IMR-90 (cell line): Measurements from ENCODE around the gene NPLOC4. TPM values are rescaled to one million over a fixed set of nuclear protein-coding genes. Genes with fewer than 3 reads are reported as not detected.
A peak's percentile ranks its signal among the peaks of the same experiment; 100 is the strongest.

Experiments
- ATAC-seq: fragments of 200-7000 bp; cut with Tn5 transposase; 2 replicates; pipeline ENCODE4 v1.9.1; 2020; ENCODE audit warnings: low read depth, mild to moderate bottlenecking, moderate library complexity
- BruUV-seq: library from RNA; stranded (reverse); fragments of 400-500 nt; replicated peaks from 2 replicates; lab custom pipeline; 2021; lab: Mats Ljungman, UMichigan
- CTCF ChIA-PET: fragments of 300-600 bp; formaldehyde crosslinking; extraction: SDS; loops from one replicate; lab custom pipeline; 2021; ENCODE audit warnings: antibody characterized with exemption; lab: Yijun Ruan, JAX
- POLR2A ChIA-PET: fragments of 300-600 bp; sonication (Branson Sonifier 250); formaldehyde crosslinking; loops from one replicate; lab custom pipeline; 2022; ENCODE audit warnings: antibody characterized with exemption; ENCODE audit not compliant: unreplicated experiment; lab: Charles Lee
- DNase-seq: peaks from one replicate; pipeline ENCODE4 v3.0.0; 2013
- H2AFZ ChIP-seq: replicated peaks from 2 replicates; pipeline ENCODE3; 2013; ENCODE audit warnings: low read length, mild to moderate bottlenecking; ENCODE audit not compliant: poor library complexity
- H2AK5ac ChIP-seq: 2 replicates; pipeline ENCODE4 v1.6.1; 2013; ENCODE audit warnings: low read depth, low read length, inconsistent platforms
- H2AK9ac ChIP-seq: replicated peaks from 2 replicates; pipeline ENCODE3; 2013; ENCODE audit warnings: mild to moderate bottlenecking, low read depth, low read length, moderate library complexity; ENCODE audit not compliant: poor library complexity
- H2BK120ac ChIP-seq: 2 replicates; pipeline ENCODE4 v1.6.1; 2013; ENCODE audit warnings: low read depth, low read length, inconsistent platforms
- H2BK15ac ChIP-seq: 3 replicates; pipeline ENCODE4 v1.6.1; 2013; ENCODE audit warnings: low read depth, low read length, inconsistent platforms
- H2BK20ac ChIP-seq: 2 replicates; pipeline ENCODE4 v1.6.1; 2013; ENCODE audit warnings: low read depth, mild to moderate bottlenecking, inconsistent platforms, low read length, moderate library complexity
- H2BK5ac ChIP-seq: 2 replicates; pipeline ENCODE4 v1.6.1; 2013; ENCODE audit warnings: mild to moderate bottlenecking, low read depth, low read length, inconsistent platforms; ENCODE audit not compliant: poor library complexity, severe bottlenecking
- H3K14ac ChIP-seq: replicated peaks from 2 replicates; pipeline ENCODE4 v1.6.1; 2013; ENCODE audit warnings: low read depth, low read length, inconsistent platforms
- H3K18ac ChIP-seq: 2 replicates; pipeline ENCODE4 v1.6.1; 2013; ENCODE audit warnings: low read depth, low read length, control low read depth
- H3K23ac ChIP-seq: 2 replicates; pipeline ENCODE4 v1.6.1; 2013; ENCODE audit warnings: low read depth, low read length, inconsistent platforms
- H3K27ac ChIP-seq: 2 replicates; pipeline ENCODE4 v1.5.1; 2013; ENCODE audit warnings: mild to moderate bottlenecking, control low read depth, low read length; ENCODE audit not compliant: insufficient read depth
- H3K27me3 ChIP-seq: 2 replicates; pipeline ENCODE4 v1.6.1; 2013; ENCODE audit warnings: low read length; ENCODE audit not compliant: control insufficient read depth, insufficient read depth
- H3K36me3 ChIP-seq: 2 replicates; pipeline ENCODE4 v1.6.1; 2013; ENCODE audit warnings: low read length, mixed read lengths; ENCODE audit not compliant: control insufficient read depth, insufficient read depth
- H3K4ac ChIP-seq: 2 replicates; pipeline ENCODE4 v1.6.1; 2013; ENCODE audit warnings: low read depth, low read length, inconsistent platforms
- H3K4me1 ChIP-seq: 2 replicates; pipeline ENCODE4 v1.6.1; 2013; ENCODE audit warnings: low read length, mixed read lengths; ENCODE audit not compliant: control insufficient read depth, insufficient read depth
- H3K4me2 ChIP-seq: 2 replicates; pipeline ENCODE4 v1.6.1; 2013; ENCODE audit warnings: low read depth, mild to moderate bottlenecking, control low read depth, low read length, moderate library complexity
- H3K4me3 ChIP-seq: 2 replicates; pipeline ENCODE4 v1.5.1; 2013; ENCODE audit warnings: low read depth, mild to moderate bottlenecking, control low read depth, low read length, moderate library complexity; ENCODE audit not compliant: insufficient read depth
- H3K56ac ChIP-seq: 2 replicates; pipeline ENCODE4 v1.6.1; 2013; ENCODE audit warnings: low read length, inconsistent platforms; ENCODE audit not compliant: insufficient read depth; ENCODE audit errors: extremely low read depth
- H3K79me1 ChIP-seq, 2 experiments: 2 replicates each; pipeline ENCODE4 v1.6.1; 2013; ENCODE audit warnings: low read length in 2 of 2, inconsistent platforms in 1 of 2, low read depth in 1 of 2
- H3K9ac ChIP-seq: 2 replicates; pipeline ENCODE4 v1.6.1; 2013; ENCODE audit warnings: low read depth, low read length, control low read depth
- H3K9me1 ChIP-seq: 2 replicates; pipeline ENCODE4 v1.6.1; 2013; ENCODE audit warnings: low read length, inconsistent platforms; ENCODE audit not compliant: insufficient read depth
- H3K9me3 ChIP-seq: 2 replicates; pipeline ENCODE4 v1.6.1; 2013; ENCODE audit warnings: low read length; ENCODE audit not compliant: control insufficient read depth, insufficient read depth
- H4K20me1 ChIP-seq: 2 replicates; pipeline ENCODE4 v1.6.1; 2013; ENCODE audit warnings: low read length, inconsistent platforms; ENCODE audit not compliant: insufficient read depth
- H4K5ac ChIP-seq: 2 replicates; pipeline ENCODE4 v1.6.1; 2013; ENCODE audit warnings: mild to moderate bottlenecking, low read depth, low read length, control low read depth
- H4K8ac ChIP-seq, 2 experiments: 2 replicates each; pipeline ENCODE4 v1.6.1; 2013; ENCODE audit warnings: low read depth in 2 of 2, low read length in 2 of 2, control low read depth in 1 of 2, inconsistent platforms in 1 of 2
- H4K91ac ChIP-seq: 2 replicates; pipeline ENCODE4 v1.6.1; 2013; ENCODE audit warnings: low read depth, low read length, inconsistent platforms; ENCODE audit not compliant: insufficient read depth
- BHLHE40 ChIP-seq: fragments of 150-350 bp; IDR thresholded peaks from 2 replicates; pipeline ENCODE4 v1.6.1; 2016; ENCODE audit warnings: mild to moderate bottlenecking, low read depth, low read length
- CEBPB ChIP-seq: IDR thresholded peaks from 2 replicates; pipeline ENCODE4 v1.6.1; 2012; ENCODE audit warnings: low read depth, low read length, improper control_type of control experiment
- CHD1 ChIP-seq: IDR thresholded peaks from 2 replicates; pipeline ENCODE4 v1.6.1; 2012; ENCODE audit warnings: low read depth, low read length, improper control_type of control experiment
- FOS ChIP-seq: fragments of 150-350 bp; IDR thresholded peaks from 2 replicates; pipeline ENCODE4 v1.6.1; 2016; ENCODE audit warnings: low read depth, low read length
- MAFK ChIP-seq: IDR thresholded peaks from 2 replicates; pipeline ENCODE4 v1.6.1; 2012; ENCODE audit warnings: low read depth, low read length, improper control_type of control experiment
- MAZ ChIP-seq: IDR thresholded peaks from 2 replicates; pipeline ENCODE4 v1.6.1; 2012; ENCODE audit warnings: low read depth, mild to moderate bottlenecking, low read length, improper control_type of control experiment, moderate library complexity, borderline replicate concordance
- MXI1 ChIP-seq: IDR thresholded peaks from 2 replicates; pipeline ENCODE4 v1.6.1; 2012; ENCODE audit warnings: low read depth, mild to moderate bottlenecking, low read length, moderate library complexity, borderline replicate concordance
- NFE2L2 ChIP-seq: fragments of 150-350 bp; IDR thresholded peaks from 2 replicates; pipeline ENCODE4 v1.6.1; 2016; ENCODE audit warnings: low read depth, mild to moderate bottlenecking, low read length
- POLR2A ChIP-seq: IDR thresholded peaks from 2 replicates; pipeline ENCODE4 v1.6.1; 2012; ENCODE audit warnings: mild to moderate bottlenecking, low read depth, low read length
- RAD21 ChIP-seq: IDR thresholded peaks from 2 replicates; pipeline ENCODE4 v1.6.1; 2012; ENCODE audit warnings: low read length, improper control_type of control experiment
- RCOR1 ChIP-seq: IDR thresholded peaks from 2 replicates; pipeline ENCODE4 v1.6.1; 2012; ENCODE audit warnings: mild to moderate bottlenecking, low read length, improper control_type of control experiment; ENCODE audit not compliant: insufficient replicate concordance
- RFX5 ChIP-seq: IDR thresholded peaks from 2 replicates; pipeline ENCODE4 v1.8.0; 2012; ENCODE audit warnings: low read depth, mild to moderate bottlenecking, low read length, moderate library complexity
- SMC3 ChIP-seq: fragments of 150-350 bp; IDR thresholded peaks from 2 replicates; pipeline ENCODE4 v1.6.1; 2016; ENCODE audit warnings: low read depth, mild to moderate bottlenecking, antibody characterized with exemption, low read length, moderate library complexity
- WGBS, 2 experiments: methylation state at CpG; one replicate each; pipeline versions ENCODE4 v1.1.5 to v1.1.7; 2013; ENCODE audit warnings: missing lambda C conversion rate in 2 of 2; ENCODE audit not compliant: insufficient read length in 1 of 2; ENCODE audit errors: extremely low coverage in 2 of 2; 5-methylcytosine and 5-hydroxymethylcytosine counted together
- dilution Hi-C: fragments of 300-500 bp; cut with HindIII; formaldehyde crosslinking; loops from one replicate; pipeline ENCODE4 v1.14.3; 2018; ENCODE audit warnings: low sequenced_read_pairs; ENCODE audit not compliant: unreplicated experiment
- in situ Hi-C: fragments of 300-500 bp; cut with MboI; formaldehyde crosslinking; loops from 3 replicates; pipeline ENCODE4 v1.14.3; 2019; ENCODE audit warnings: low sequenced_read_pairs, inconsistent platforms, mixed read lengths
- intact Hi-C: fragments of 100-400 bp; cut with micrococcal nuclease; formaldehyde crosslinking; loops from 2 replicates; pipeline ENCODE4 v1.10.0; 2022
- polyA plus RNA-seq, 3 experiments: library from polyadenylated mRNA; depleted of rRNA; stranded (reverse); fragments of >200 nt; gene quantifications; 2 replicates each; pipeline ENCODE4 v1.2.3, GENCODE V29; 2012; ENCODE audit warnings: low replicate concordance in 1 of 3
- total RNA-seq: library from RNA; depleted of rRNA; stranded (reverse); fragments of >200 nt; gene quantifications from 2 replicates; pipeline ENCODE4 v1.2.3, GENCODE V29; 2012
- TF ChIP-seq, protein P1 (sequence below): conservative IDR thresholded peaks from 2 replicates; pipeline ENCODE4 v1.5.1; 2012; ENCODE audit warnings: mild to moderate bottlenecking, low read depth, low read length, improper control_type of control experiment
- TF ChIP-seq, protein P2 (sequence below): fragments of 150-350 bp; IDR thresholded peaks from 2 replicates; pipeline ENCODE4 v1.6.1; 2017; ENCODE audit warnings: mild to moderate bottlenecking, antibody characterized with exemption, low read length, low read depth
- TF ChIP-seq, protein P3 (sequence below): fragments of 150-350 bp; IDR thresholded peaks from 2 replicates; pipeline ENCODE4 v1.6.1; 2016; ENCODE audit warnings: low read depth, mild to moderate bottlenecking, low read length, moderate library complexity, borderline replicate concordance

Gene NPLOC4
- total and polyA plus RNA-seq, 2 of the 4 experiments (the other 2 are of a cell fraction), result 70.4 to 78.3 TPM

DNA sequence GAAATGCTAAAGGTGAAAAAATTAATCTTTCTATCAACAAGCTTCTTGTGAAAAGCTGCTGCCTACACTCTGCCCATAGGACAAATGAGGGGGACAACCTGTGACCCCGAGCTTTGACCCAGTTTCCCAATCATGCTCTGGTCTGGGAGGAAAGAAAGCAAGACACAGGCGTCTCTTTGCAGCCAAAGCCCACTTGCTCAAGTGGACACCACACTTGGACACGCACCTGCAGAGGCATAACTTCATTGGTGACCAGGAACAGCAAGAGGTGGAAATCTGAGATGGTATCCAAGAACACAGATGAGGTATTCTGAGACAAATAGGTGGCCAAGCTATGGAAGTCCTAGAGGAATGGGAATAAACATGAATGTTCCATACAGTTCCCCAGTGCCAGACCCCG is 69.7 kb downstream of the NPLOC4 start:
- no peak for ATAC-seq

More for the DNA sequence above, 69.7 kb downstream of the NPLOC4 start:
- in situ Hi-C loops (no loop called here), dilution Hi-C loops (no loop called here), intact Hi-C loops (no loop called here)
- Histone ChIP-seq H3K27me3 (no peaks in the 10 kb centered on the region), H4K91ac (peak overlapping the region; percentile 81), H3K9me1 (peaks cover 33% of the 10 kb centered on the region), H3K18ac (peak overlapping the region; percentile 91), H3K4me1 (peaks cover 31% of the 10 kb centered on the region), H3K36me3 (peaks cover 57% of the 10 kb centered on the region), H3K56ac (peak overlapping the region; percentile 69), H2AFZ (no peak overlapping the region), H2AK5ac (peak overlapping the region; percentile 77), H2AK9ac (peak overlapping the region; percentile 1), H4K20me1 (peaks cover 10% of the 10 kb centered on the region), H3K9me3 (no peaks in the 10 kb centered on the region), H2BK20ac (peak overlapping the region; percentile 82), H4K5ac (peak overlapping the region; percentile 36), H2BK5ac (peak overlapping the region; percentile 95), H3K4me2 (peak overlapping the region; percentile 80), H4K8ac (peak overlapping the region; percentile 2 to 80), H3K79me1 (peaks cover 30 to 85% of the 10 kb centered on the region in 2 experiments), H3K4me3 (no peak overlapping the region; the same call in 1 of the 2 replicates), H3K23ac (peak overlapping the region; percentile 89), H3K27ac (peak overlapping the region; percentile 91), H3K4ac (peak overlapping the region; percentile 90), H2BK120ac (peak overlapping the region; percentile 89), H3K14ac (peak overlapping the region; percentile 75), H3K9ac (peak overlapping the region; percentile 16; the same call in 1 of the 2 replicates), H2BK15ac (peak overlapping the region; percentile 63)
- WGBS, 2 experiments, result 67% methylated on average over 2 of the region's 4 CpGs; no CpG with 5 or more reads in 1 of the 2 experiments
- POLR2A ChIA-PET, result interaction anchor here (0.6 to 1.4 kb wide), 2 partner anchors 13 to 15 kb away, joined by 3 to 5 read pairs; partner anchors contain the start of gene FAAP100
- no TSS peak for BruUV-seq
- DNase-seq, result no peak
- CTCF ChIA-PET, result interaction anchor here (0.8 to 1.3 kb wide), 3 partner anchors 32 to 83 kb away, joined by 3 to 4 read pairs (median 3); no protein-coding TSS in a partner anchor
- TF ChIP-seq FOS (no peak), NFE2L2 (no peak), POLR2A (no peak), BHLHE40 (no peak), RCOR1 (no peak), MAZ (no peak), MAFK (no peak), CEBPB (no peak), CHD1 (no peak), RAD21 (no peak), MXI1 (no peak), SMC3 (no peak), RFX5 (no peak)
- TF ChIP-seq, protein P1, sequence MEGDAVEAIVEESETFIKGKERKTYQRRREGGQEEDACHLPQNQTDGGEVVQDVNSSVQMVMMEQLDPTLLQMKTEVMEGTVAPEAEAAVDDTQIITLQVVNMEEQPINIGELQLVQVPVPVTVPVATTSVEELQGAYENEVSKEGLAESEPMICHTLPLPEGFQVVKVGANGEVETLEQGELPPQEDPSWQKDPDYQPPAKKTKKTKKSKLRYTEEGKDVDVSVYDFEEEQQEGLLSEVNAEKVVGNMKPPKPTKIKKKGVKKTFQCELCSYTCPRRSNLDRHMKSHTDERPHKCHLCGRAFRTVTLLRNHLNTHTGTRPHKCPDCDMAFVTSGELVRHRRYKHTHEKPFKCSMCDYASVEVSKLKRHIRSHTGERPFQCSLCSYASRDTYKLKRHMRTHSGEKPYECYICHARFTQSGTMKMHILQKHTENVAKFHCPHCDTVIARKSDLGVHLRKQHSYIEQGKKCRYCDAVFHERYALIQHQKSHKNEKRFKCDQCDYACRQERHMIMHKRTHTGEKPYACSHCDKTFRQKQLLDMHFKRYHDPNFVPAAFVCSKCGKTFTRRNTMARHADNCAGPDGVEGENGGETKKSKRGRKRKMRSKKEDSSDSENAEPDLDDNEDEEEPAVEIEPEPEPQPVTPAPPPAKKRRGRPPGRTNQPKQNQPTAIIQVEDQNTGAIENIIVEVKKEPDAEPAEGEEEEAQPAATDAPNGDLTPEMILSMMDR, result no peak
- TF ChIP-seq, protein P2, sequence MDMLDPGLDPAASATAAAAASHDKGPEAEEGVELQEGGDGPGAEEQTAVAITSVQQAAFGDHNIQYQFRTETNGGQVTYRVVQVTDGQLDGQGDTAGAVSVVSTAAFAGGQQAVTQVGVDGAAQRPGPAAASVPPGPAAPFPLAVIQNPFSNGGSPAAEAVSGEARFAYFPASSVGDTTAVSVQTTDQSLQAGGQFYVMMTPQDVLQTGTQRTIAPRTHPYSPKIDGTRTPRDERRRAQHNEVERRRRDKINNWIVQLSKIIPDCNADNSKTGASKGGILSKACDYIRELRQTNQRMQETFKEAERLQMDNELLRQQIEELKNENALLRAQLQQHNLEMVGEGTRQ, result no peak
- TF ChIP-seq, protein P3, sequence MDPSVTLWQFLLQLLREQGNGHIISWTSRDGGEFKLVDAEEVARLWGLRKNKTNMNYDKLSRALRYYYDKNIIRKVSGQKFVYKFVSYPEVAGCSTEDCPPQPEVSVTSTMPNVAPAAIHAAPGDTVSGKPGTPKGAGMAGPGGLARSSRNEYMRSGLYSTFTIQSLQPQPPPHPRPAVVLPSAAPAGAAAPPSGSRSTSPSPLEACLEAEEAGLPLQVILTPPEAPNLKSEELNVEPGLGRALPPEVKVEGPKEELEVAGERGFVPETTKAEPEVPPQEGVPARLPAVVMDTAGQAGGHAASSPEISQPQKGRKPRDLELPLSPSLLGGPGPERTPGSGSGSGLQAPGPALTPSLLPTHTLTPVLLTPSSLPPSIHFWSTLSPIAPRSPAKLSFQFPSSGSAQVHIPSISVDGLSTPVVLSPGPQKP, result no peak
